HTR-8/SVneo (cell line): ENCODE data around the gene CYTH4.
"Not testable (repeated sequence)": the region's sequence is repeated elsewhere in the genome, so short reads cannot be mapped to it uniquely, and the experiment has no call there.

ENCODE experiments used
- DNase-seq: peaks from one replicate; pipeline ENCODE4 v3.0.0; 2011; ENCODE audit warnings: low spot score, mixed read lengths; ENCODE audit not compliant: insufficient read length
- FAIRE-seq: peaks from 2 replicates; lab custom pipeline; 2011; peaks lifted over from hg19 to GRCh38; lab: Jason Lieb, UNC

Gene CYTH4

DNA sequence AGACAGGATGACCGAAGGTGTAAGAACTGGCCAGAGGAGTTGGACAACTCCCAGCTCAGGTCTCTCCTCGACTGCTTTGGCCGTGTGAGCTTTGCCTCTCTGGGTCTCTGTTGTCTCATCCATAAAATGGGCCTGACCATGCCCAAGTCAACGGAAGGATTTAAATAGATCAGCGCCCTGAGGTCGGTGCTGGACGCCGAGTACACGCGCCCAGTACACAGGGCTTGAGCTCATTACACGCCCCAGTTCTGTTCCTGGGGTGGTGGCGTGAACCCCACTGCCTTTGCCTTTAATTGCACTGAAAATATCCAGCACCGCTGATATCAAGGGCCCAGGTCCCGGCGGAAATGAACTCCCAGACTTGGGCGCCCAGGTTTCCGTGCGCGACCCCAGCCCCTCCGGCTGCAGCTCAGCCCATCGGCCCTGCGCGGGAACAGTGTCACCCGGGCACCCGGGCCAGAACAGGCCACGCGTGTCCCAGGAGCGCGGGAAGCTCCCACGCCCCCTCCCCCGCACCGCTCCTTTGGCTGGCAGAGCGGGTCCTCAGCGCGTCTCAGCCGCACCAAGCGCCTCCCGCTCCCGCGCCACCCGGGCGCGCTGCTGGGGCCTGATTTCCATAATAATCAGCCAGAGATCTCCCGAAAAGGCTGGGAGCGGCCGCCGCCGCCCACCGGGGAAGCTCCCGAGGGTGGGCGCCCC, 42.2 kb downstream of the CYTH4 start:
- DNase-seq (no peak), FAIRE-seq (no peak)

DNA sequence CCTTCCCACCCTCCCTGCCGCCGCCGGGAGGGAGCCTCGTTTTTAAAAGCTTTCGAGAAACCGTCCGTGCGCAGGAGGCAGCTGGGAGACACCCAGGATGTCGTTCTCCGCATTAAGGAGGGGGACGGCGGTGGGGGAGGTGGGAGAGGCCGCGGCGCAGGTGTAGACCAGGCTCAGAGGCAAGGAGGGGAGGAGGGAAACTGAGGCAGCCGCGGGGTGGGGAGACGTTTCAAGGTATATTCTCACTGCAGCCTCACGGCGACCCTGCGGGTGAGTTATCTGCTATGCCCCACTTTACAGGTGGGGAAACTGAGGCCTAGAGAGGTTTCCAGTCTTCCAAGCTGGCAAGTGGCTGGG, 42.7 kb downstream of the CYTH4 start:
- FAIRE-seq (no peak), DNase-seq (no peak)

DNA sequence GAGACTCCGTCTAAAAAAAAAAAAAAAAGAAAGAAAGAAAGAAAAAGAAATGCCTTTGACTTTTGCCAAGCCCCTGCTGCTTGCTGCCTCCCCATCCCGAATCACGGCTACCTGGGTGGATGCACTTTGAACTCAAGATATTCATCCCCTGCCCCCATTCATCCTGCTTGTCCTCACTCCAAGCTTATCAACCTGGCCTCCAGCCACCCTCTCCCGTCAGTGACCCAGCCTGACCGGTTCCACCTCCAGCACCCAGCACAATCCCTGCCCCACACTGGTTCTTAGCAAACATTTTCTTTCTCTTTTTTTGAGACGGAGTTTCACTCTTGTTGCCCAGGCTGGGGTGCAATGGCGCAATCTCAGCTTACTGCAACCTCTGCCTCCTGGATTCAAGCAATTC, 44.4 kb downstream of the CYTH4 start:
- DNase-seq, result no peak
- FAIRE-seq, result no peak

DNA sequence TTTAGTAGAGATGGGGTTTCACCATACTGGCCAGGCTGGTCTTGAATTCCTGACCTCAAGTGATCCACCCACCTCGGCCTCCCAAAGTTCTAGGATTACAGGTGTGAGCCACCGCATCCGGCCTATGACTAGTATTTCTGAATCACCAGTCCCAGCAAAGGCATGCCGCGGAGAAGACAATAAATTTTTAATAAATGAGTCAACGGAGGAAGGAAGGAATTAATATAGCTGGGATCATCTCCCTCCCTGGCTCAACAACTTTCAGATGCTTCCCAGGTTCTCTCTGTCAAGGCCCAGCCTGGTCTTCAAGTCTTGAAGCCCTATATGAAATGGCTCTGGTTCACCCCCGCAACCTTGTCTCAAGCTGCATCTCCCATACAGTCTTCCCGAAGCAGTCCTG, 45.7 kb downstream of the CYTH4 start:
- peak; percentile 69 for DNase-seq

DNA sequence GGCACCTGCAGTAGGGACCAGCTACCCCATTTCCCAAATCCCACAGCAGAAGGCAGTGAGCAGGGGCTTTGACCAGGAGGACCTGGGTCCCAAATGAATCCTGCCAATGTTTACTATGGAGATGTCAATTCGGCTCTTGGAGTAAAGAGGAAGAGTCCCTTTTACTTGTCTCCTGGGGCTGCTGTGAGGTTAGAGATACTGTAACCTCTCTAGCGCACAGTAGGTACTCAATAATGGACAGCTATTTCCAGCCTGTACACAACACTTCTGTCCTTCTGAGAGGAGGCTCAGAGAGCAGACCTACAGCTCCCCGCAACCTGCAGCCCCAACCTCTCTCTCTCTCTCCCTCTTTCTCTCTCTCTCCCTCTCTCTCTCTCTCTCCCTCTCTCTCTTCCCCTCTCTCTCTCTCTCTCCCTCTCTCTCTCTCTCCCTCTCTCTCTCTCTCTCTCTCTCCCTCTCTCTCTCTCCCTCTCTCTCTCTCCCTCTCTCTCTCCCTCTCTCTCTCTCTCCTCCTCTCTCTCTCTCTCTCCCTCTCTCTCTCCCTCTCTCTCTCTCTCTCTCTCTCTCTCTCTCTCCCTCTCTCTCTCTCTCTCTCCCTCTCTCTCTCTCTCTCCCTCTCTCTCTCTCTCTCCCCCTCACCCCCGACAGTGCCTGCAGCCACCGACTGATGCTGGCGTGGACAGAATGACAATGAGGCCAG, 46.4 kb downstream of the CYTH4 start:
- FAIRE-seq, result not testable (repeated sequence)

More for the DNA sequence above, 45.7 kb downstream of the CYTH4 start:
- FAIRE-seq, result no peak

DNA sequence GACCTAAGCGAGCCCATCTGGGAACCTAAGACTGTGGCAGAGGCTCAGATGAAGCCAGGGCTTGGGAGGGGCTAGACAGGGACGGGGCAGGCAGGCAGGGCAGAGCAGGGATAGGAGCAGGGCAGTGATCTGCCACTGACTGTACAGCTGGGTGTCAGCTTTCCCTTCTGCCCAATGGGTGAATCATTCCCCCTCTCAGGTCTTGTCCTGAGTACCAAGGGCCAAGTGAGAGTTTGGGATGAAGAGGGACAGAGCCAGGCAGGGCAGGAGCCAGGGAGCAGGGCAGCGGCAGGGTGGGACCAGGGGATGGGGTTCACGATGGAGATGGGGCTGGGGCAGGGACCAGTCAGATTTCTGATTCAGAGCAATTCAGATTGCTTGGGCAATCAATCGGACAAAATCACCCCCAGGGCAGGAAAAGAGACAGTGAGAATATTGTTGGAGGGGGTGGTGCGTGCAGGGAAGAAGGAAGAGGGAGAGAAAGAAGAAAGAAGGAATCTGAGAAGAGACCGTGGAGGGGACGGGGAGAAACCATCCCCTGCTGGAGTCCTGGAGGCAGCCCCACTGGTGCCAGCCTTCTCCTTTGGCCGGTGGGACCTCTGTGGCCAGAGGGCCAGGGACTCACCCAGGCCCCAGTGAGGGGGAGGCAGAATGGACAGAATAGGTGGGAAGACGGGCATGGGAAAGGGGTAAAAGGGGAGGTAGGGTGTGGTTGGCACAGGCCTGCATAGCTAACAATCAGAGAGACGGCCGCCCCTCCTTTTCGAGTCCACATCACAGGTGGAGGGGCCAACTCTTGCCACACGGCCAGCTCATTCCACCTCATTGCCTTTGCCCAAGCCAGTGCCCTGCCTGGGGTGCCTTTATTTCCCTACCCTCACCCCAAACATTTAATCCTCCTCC, 47.2 kb downstream of the CYTH4 start:
- no peak for FAIRE-seq
- no peak for DNase-seq

More for the DNA sequence above, 46.4 kb downstream of the CYTH4 start:
- DNase-seq, result not testable (repeated sequence)

DNA sequence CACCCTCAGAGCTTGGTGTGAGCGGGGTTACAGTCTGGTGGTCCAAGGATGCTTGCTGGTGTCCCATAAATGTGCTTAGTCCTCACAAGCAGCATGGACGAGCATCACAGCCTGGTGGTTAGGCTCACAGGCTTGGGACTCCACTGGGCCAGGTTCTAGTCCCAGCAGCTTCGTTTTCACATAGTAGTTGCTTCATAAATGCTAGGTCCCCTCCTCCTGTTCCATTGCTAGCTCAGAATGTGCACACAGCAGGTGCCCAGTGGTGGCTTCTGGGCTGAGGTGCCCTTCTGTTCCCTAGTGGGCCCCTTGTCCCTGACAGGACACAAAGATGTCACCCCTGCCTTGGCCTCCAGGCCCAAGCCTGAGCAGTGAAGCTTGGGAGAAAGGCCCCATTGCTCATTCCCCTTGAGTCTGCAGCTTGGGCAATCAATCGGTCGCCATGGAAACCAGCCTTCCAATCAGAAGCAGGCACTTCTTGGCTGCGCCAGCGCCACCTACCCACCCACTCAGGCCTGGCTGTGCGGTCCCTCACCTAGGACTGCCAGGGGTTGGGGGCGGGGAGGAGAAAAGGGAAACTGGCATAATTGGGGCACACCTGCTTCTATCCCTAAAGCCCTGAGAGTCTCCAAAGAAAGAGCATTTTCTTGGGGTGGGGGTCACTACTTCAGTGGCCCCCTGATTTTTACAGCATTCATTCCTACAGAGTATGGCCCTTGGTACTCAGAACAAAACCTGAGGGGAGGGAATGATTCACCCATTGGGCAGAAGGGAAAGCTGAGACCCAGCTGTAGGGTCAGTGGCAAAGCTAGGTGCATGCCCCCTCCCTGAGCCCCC, 48.1 kb downstream of the CYTH4 start:
- no peak for FAIRE-seq
- DNase-seq, result no peak

DNA sequence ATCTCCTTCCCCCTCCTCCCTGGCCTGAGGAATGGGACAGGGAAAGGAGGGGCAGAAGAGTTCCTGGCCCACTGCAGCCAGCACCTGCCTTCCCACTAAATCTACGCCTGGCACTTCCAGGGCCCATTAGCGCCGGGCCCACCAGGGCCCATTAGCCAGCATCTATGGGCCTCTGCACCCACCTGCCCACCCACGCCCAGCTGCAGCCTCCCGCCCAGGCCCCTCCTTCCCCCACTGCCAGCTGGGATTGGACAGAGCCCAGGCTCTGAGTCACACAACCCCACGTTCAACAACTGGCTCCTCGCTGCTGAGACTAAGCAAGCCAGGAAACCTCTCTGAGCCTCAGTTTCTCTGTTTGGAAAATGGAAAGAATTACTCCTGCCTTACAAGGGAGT, 48.7 kb downstream of the CYTH4 start:
- DNase-seq (no peak), FAIRE-seq (no peak)

DNA sequence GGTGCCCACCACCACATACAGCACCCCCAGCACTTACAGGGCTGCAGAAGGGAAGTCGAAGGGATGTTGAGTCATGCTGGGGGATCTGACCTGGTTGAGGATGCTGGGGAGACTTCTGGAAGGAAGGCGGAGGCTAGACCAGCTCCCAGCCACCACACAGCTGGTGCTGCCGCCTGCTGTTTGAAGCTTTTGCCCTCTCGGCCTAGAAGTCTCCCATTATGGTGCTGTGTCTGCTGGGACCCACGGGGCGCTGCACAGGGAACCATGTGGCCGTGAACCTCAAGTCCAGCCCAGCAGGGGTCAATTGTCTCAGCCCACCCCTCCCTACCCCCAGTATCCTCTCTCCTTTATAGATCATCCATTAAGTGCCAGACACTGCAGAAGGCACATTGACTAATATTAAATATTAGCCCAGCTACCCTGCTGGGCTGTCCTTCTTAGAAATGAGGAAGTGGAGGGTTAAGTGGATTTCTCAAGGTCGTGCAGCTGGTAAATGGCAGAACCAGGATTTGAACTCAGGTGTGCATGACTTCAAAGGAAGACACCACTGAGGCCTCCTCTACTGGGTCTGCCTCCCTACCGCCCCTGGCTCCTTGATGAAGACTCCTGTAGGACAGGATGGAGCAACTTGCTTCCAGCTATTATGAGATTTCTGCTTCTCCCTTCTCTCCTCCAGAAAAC, 49.7 kb downstream of the CYTH4 start:
- DNase-seq (no peak), FAIRE-seq (no peak)

DNA sequence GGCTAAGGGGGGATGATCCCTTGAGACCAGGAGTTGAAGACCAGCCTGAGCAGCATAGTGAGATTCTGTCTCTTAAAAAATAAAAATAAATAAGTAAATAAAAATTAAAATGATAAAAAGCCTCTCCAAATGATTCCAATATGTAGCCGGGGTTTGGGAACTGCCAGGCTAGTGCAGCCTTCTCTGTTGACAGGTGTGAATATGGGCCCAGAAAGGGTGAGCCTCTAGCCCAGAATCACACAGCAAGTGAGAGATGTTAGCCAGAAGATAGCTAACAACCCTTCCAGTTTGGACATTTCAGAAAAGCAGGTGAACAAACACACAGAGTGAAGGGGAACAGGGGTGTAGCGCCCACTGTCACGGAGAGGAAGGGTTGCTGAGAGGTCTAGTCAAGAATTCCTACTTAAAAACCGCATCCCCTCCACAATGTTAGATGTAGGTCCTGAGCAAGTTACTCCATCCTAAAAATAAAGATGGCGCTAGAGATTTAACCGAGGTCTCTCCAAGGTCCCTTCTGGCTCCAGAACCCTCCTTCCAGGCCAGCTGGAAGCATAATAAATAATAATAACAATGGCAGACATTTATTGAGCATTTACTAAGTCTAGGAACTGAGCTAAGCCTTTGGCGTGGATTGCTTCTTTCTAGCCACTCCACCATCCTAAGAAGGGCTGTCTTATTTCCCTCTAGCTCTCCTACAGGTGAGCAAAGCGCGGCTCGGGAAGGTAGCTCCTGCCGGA, 51.6 kb downstream of the CYTH4 start:
- DNase-seq (no peak), FAIRE-seq (no peak)

DNA sequence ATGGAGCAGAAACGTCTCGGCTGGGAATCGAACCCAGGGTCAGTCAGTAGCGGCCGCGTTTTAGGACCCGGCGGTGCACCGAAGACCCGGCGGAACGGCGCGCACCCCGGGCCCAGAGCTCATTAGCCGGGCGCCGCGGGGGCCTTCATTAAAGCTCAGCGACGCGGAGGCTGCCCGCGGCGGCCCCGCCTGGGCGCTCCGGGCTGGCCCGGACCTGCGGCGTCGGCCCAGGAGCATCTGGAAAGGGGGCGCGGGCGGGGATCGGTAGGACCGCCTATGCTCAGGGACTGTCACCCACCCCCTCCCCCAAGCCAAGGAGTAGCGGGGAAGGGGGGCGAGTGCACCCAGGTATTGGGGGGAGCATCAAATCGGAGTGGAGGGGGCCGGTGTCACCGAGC, 52.2 kb downstream of the CYTH4 start:
- no peak for FAIRE-seq
- no peak for DNase-seq

DNA sequence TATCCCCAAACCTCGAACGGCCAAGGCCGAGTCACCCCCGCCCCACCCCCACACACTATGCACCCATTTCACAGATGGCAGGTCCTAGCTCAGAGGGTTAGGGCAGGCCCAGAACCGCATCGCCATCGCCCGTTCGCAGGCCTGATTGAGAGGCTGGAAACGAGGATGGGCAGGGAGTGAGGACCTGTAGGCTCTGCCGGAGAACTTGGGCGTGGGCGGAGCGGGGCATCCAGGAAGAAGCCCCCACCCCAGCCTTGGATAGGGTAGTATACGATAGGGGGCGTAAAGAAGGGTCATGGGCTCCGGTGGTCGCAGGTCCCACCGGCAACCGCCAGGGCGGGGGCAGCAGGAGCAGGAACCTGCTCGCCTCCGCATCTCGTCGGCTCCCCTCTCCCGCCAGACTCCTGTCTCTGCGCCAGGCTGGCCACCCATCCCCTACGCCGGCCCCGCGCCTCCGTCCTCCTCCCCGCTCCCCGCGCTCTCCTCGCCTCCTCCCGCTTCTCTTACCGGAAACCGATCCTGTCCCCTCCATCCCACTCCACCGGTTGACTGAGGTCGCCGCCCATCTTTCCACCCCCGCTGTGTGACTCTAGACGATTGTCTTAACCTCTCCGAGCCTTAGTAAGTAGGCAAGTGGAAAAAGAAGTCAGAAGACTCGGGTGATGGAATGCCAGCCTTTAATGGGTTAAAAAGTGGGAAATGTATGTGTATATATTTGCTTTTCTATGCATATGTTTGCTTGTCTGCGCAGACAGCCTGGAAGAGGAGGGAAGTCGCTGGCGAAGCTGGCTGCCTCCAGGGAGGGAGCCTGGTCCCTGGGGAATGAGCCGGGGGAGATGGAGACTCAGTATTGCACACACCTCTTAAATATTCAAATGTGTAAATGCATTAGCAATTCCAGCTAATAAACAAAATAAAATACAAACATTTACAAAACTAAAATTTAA, 52.8 kb downstream of the CYTH4 start:
- no peak for DNase-seq

DNA sequence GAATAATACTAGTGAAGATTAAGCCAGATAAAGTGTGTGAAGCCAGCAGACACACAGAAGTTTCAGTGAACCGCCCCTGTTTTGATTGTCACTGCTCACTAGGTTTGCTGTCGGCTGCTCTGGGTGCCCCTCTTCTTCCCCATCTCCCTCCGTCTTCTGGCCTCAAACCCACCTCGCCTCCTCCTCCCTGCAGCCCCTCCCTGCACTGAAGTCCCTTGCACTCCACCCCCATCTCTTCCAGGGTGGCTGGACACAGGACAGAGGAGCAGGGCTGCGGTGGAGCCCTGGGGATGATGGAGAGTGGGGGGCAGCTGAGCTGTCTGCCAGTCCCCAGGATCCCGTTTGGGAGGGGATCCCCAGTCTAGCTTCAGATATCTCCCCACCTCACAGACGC, 53.5 kb downstream of the CYTH4 start:
- DNase-seq, result no peak
- no peak for FAIRE-seq

More for the DNA sequence above, 52.8 kb downstream of the CYTH4 start:
- FAIRE-seq, result no peak

DNA sequence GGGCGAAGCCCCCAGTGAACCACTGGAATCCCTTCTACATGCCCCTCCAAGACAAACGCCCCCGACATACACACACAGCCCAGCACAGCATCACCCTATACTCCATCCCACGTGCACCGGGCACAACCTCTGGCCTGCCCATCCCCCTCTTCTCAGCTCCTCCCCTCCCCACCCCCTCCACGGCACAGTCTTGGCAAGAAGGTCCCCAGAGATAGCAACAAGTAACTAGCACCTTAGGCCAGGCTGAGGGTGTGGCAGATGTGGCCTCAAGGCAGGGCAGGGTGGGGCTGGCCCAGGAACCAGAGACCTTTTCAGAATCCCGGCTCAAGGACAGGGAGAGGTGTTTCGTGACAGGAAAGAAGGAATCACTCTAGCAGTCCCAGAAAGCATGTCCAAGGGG, 54.3 kb downstream of the CYTH4 start:
- FAIRE-seq, result no peak
- DNase-seq, result no peak

DNA sequence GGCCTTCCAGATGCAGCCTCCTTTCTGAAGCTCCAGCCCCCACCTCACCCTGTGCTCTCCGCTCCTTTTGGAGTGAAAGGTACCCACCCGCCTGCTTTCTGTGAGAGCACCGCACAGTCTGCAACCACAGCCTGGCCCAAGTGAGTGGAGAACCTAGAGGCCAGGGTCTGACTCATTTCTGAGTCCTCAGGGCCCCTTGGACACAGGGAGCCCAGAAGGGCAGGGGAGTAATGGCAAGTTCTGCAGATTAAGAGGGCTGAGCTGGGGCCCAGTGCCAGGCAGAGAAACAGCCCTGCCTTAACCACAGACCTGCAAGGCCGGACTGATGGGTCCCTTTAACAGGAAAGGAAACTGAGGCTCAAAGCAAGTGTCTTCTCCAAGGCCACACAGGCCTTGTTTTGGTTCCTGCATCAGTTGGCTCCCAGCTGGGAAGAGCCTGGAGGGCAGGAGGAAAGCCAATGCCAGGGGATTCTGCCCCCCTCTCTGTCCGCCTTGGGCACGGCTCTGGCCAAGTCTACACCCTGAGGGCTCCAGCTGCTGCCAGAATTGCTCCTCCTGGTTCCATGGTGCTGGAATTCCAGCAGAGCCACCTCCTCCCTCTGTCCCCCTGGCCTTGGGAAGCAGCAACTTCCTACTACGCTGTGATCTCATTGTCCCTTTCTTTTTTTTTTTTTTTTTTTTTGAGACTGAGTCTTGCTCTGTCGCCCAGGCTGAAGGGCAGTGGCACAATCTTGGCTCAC, 55.1 kb downstream of the CYTH4 start:
- FAIRE-seq (no peak), DNase-seq (no peak)

DNA sequence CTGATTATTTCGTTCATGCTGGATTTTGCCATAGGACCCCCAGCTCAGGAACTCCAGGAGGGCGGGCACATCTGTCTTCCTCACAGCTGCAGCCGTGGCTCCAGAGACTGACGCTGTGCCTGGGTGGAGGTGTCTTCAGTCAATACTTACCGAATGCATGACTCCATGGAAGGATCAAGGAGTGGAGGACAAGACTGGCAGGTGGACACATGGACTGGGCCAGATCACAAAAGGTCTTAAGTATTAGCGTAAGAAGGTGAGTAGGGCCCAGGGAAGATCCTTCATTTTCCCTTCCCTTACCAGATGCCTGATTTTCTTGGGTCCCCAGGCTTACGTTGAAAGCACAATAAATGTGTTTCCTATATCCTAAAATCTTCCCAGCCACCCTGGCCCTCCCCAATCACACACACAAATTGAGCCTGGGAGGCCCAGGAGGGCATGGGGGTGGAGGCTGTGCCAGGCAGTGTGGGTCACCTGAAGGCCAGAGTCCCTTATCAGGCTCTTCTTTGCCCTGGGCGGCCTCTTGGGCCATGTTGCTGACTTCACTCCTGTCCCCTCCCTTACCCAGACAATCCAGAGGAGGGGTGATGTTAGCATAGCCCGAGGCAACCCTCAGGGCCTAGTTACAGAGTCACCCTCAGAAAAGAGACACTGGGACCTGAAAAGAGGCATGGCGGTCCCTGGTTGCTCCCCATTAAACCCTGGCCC, 56.4 kb downstream of the CYTH4 start:
- FAIRE-seq, result no peak
- DNase-seq, result no peak
